Skeletal muscle tissue (tissue), 4 donors: ENCODE results near the gene DGKZ. TPM values are rescaled to one million over a fixed set of nuclear protein-coding genes. Genes with fewer than 3 reads are reported as not detected.
A peak's percentile ranks its signal among the peaks of the same experiment; 100 is the strongest.
"Not testable (repeated sequence)": the region's sequence is repeated elsewhere in the genome, so short reads cannot be mapped to it uniquely, and the experiment has no call there.

Experiments used
- H3K27ac ChIP-seq: one replicate; pipeline ENCODE4 v1.7.0; 2013; ENCODE audit warnings: mild to moderate bottlenecking, low read depth, low read length, inconsistent platforms
- H3K27me3 ChIP-seq, 3 donors: one replicate each; pipeline ENCODE4 v1.7.0; 2013; ENCODE audit warnings: low read length in 3 of 3; ENCODE audit not compliant: control insufficient read depth in 3 of 3, insufficient read depth in 3 of 3
- H3K36me3 ChIP-seq, 3 donors: one replicate each; pipeline ENCODE4 v1.7.0; 2013; ENCODE audit warnings: low read length in 3 of 3; ENCODE audit not compliant: control insufficient read depth in 3 of 3, insufficient read depth in 3 of 3
- H3K4me1 ChIP-seq, 3 donors: one replicate each; pipeline ENCODE4 v1.7.0; 2013; ENCODE audit warnings: low read length in 3 of 3, mild to moderate bottlenecking in 3 of 3; ENCODE audit not compliant: control insufficient read depth in 3 of 3, insufficient read depth in 3 of 3
- H3K4me3 ChIP-seq, 3 donors: one replicate each; pipeline ENCODE4 v1.7.0; 2013; ENCODE audit warnings: low read length in 3 of 3
- H3K9ac ChIP-seq, 3 donors: one replicate each; pipeline ENCODE4 v1.7.0; 2013; ENCODE audit warnings: low read length in 3 of 3, mild to moderate bottlenecking in 3 of 3, moderate library complexity in 2 of 3, low read depth in 1 of 3
- H3K9me3 ChIP-seq, 3 donors: one replicate each; pipeline ENCODE4 v1.7.0; 2013; ENCODE audit warnings: low read length in 3 of 3; ENCODE audit not compliant: control insufficient read depth in 3 of 3
- total RNA-seq: library from RNA; depleted of rRNA; stranded (reverse); fragments of >200 nt; gene quantifications from one replicate; pipeline ENCODE4 v1.2.3, GENCODE V29; 2014
- donor health status: Osteomylitis.

DGKZ gene
- total RNA-seq, 1 donor from 2014 or later, result 22.4 TPM

DNA sequence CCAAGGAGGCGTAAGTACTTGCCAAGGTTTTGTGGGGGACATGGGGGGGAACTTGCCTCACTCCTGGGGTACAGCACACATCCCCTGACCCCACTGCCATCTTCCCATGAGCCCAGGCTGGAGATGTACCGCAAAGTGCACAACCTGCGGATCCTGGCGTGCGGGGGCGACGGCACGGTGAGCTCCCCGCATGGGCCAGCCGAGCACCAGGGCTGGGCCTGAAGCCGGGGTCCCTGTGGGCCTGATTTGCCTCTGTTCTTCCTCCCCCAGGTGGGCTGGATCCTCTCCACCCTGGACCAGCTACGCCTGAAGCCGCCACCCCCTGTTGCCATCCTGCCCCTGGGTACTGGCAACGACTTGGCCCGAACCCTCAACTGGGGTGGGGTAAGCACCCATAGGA, 25.2 kb downstream of the DGKZ start:
- not testable (repeated sequence) for H3K27ac ChIP-seq, H3K27me3 ChIP-seq, H3K4me1 ChIP-seq, H3K9ac ChIP-seq, H3K9me3 ChIP-seq, H3K4me3 ChIP-seq
- peaks cover 79 to 86% (median 85%) of the 10 kb centered on the region in 3 donors for H3K36me3 ChIP-seq

DNA sequence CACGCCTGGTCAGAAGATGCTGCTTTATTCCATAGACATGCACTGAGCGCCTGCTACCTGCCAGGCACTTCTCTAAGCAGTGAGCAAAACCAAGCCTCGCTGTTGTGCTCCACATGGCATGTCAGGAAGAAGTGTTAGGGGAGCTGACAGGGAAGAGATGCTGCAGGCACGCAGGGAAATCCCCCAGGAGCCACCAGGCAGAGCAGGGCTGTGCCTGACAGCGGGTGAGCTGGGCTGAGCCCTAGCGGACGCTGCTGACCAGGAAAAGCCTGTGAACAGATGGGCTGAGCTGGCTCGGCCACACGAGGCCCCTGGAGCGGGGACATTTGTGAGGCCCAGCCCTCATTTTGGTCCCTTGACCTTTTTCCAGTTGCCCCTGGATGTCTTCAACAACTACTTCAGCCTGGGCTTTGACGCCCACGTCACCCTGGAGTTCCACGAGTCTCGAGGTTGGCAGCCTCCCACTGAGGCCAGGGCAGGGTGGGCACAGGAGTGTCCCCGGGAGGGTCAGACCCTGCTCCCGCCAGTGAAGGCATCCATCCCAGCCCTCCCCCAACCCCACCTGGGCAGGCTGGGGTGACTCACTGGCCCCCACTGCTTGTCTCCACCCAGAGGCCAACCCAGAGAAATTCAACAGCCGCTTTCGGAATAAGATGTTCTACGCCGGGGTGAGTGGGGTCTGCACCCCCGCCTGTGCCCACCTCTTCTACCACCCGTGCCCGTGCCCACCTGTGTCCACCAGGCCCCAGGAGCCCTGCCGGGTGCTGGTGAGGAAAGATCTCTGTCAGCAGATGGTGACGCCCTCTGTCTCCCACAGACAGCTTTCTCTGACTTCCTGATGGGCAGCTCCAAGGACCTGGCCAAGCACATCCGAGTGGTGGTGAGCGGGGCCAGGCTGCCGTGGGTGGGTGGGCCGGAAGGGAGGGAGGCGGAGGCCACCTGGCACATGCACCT, 26.8 kb downstream of the DGKZ start:
- peaks cover 73 to 85% (median 79%) of the 10 kb centered on the region in 3 donors for H3K36me3 ChIP-seq
- no peak overlapping the region for H3K4me3 ChIP-seq
- H3K9me3 ChIP-seq, result no peaks in the 10 kb centered on the region
- H3K27ac ChIP-seq, result no peak overlapping the region
- H3K4me1 ChIP-seq, result peaks cover 0 to 5% (median 2%) of the 10 kb centered on the region in 3 donors
- H3K9ac ChIP-seq, result no peak overlapping the region
- H3K27me3 ChIP-seq, result no peaks in the 10 kb centered on the region

DNA sequence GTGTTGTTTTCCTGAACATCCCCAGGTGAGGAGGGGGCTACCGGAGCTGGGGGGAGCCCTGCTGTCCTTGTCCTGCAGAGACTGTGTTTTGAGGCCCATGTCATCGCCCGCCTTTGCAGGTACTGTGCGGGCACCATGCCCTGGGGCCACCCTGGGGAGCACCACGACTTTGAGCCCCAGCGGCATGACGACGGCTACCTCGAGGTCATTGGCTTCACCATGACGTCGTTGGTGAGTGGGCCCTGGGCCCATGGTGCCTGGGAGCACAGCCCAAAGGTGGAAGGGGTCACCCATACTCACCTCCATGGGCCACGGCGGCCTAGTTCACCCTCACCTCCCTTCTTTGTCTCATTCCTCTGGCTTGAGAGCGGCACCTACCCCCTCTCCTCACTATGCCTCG, 27.6 kb downstream of the DGKZ start:
- Histone ChIP-seq H3K9ac (no peak overlapping the region), H3K9me3 (no peaks in the 10 kb centered on the region), H3K27ac (no peak overlapping the region), H3K4me3 (no peak overlapping the region), H3K27me3 (no peaks in the 10 kb centered on the region), H3K36me3 (peaks cover 66 to 77% (median 73%) of the 10 kb centered on the region in 3 donors), H3K4me1 (peaks cover 0 to 9% (median 2%) of the 10 kb centered on the region in 3 donors)

DNA sequence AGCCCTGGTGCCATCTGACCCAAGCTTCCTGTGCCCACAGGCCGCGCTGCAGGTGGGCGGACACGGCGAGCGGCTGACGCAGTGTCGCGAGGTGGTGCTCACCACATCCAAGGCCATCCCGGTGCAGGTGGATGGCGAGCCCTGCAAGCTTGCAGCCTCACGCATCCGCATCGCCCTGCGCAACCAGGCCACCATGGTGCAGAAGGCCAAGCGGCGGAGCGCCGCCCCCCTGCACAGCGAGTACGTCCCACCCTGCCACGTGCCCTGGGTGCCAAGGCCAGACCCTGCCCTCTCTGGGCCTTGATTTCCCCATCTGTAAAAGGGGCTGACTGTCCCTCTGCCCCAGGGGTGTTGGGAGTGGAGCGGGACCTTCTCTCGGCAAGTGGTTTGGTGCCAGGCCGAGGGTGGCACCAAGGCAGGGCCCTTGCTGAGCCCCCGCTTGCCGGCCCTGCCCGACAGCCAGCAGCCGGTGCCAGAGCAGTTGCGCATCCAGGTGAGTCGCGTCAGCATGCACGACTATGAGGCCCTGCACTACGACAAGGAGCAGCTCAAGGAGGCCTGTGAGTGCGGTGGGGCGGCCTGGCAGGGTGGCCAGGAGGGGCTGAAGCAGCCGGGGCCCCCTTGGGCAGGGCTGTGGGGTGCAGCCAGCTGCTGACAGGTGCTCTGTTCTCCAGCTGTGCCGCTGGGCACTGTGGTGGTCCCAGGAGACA, 28.3 kb downstream of the DGKZ start:
- H3K9ac ChIP-seq, result no peak overlapping the region
- peaks cover 58 to 70% (median 66%) of the 10 kb centered on the region in 3 donors for H3K36me3 ChIP-seq
- H3K4me1 ChIP-seq, result peaks cover 0 to 9% (median 2%) of the 10 kb centered on the region in 3 donors
- no peaks in the 10 kb centered on the region for H3K27me3 ChIP-seq
- no peaks in the 10 kb centered on the region for H3K9me3 ChIP-seq
- H3K27ac ChIP-seq, result no peak overlapping the region
- H3K4me3 ChIP-seq, result no peak overlapping the region

DNA sequence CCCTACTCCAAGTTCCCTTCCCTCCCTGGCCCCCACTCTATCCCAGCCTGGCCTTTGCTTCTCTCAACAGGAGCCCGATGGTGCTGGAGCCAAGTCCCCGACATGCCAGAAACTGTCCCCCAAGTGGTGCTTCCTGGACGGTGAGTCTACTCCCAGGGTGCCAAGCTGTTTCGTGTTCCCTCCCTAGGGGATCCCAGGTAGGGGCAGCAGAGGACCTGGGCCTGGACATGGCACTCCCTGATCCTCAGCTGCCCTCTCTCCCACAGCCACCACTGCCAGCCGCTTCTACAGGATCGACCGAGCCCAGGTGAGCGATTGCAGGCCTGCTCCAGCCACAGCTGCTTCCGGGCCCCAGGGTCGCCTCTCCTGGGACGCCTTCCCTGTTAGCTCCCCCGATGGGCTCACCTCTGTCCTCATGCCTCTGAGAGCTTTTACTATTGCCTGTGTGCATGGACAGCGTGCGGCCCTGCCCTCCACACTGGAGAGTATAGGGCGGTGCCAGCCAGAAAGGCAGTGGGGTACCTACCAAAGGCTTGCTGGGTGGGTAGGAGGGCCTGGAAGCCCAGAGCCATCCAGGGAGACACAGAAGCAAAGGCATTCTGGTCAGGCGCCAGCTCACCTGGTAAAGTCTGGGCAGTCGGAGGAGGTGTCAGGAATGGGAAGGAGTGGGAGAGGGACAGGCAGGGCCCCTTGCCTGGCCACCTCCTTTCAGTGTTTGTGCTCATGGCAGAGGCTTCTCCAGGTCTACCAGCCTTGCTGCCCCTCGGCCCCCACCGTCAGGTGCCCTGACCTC, 29.2 kb downstream of the DGKZ start:
- Histone ChIP-seq H3K27ac (no peak overlapping the region), H3K9me3 (no peaks in the 10 kb centered on the region), H3K27me3 (peaks cover 0 to 4% (median 0%) of the 10 kb centered on the region in 3 donors), H3K9ac (no peak overlapping the region), H3K4me1 (peaks cover 4 to 9% (median 6%) of the 10 kb centered on the region in 3 donors), H3K4me3 (no peak overlapping the region), H3K36me3 (peaks cover 53 to 64% (median 60%) of the 10 kb centered on the region in 3 donors)

DNA sequence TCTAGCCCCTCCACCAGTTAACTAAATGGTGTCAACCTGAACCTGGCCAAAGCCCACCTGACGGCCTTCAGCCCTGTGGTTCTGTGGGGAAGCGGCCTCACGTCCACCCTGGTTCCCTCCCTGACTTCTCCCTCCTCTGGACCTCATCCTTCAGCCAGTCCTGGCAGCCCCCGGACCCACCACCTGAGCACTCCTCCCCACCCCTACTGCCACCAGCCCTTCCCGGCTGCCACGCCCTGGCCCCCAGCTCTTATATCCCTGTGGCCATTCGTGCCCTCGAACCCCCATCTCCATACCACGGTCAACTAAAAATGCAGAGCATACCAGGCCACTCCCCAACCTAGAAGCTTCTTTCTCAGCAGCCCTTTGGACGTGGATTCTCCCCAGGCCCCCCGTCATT, 30.0 kb downstream of the DGKZ start:
- H3K4me3 ChIP-seq, result no peak overlapping the region
- H3K4me1 ChIP-seq, result peaks cover 10 to 14% (median 12%) of the 10 kb centered on the region in 3 donors
- no peak overlapping the region for H3K9ac ChIP-seq
- H3K9me3 ChIP-seq, result no peaks in the 10 kb centered on the region
- peaks cover 2 to 10% (median 6%) of the 10 kb centered on the region in 3 donors for H3K27me3 ChIP-seq
- H3K36me3 ChIP-seq, result peaks cover 45 to 55% (median 52%) of the 10 kb centered on the region in 3 donors
- no peak overlapping the region for H3K27ac ChIP-seq

DNA sequence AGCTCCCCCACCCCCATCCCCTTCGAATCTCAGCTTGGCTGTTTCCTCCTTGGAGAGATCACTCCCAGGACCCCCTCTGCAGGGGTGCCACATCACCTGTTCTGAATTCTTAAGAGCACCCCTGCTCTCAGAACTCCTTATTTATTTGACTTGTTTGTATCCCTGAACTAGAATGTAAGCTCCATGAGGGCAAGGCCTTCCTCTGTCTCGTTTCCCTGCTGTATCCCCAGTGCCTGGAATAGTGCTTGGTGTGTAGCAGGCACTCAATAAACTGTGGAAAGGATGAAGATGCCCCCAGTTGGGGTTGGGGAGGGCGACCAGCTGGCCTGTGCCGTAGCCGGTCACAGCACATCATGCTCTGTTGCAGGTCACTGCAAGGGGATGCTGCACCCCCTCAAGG, 30.6 kb downstream of the DGKZ start:
- Histone ChIP-seq H3K4me3 (no peak overlapping the region), H3K36me3 (peaks cover 41 to 50% (median 48%) of the 10 kb centered on the region in 3 donors), H3K4me1 (peaks cover 14 to 20% (median 15%) of the 10 kb centered on the region in 3 donors), H3K9ac (no peak overlapping the region), H3K9me3 (no peaks in the 10 kb centered on the region), H3K27me3 (peaks cover 6 to 15% (median 11%) of the 10 kb centered on the region in 3 donors), H3K27ac (no peak overlapping the region)

DNA sequence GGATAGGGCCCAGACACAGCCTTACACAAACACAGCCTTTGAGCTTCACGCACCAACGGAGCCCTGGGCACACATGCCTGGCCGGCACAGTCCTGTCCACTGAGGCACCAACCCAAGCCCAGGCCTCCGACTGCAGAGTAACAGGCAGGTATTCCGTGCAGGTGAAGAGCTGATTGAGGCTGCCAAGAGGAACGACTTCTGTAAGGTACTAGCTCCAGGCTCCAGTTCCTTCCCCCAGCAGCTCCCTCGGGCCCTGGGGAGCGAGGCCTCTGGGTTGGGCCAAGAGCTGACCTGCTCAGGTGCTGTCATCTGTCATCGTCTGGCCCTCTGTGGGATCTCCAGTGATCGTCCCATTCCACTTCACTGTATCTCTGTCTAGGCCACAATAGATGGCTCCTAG, 31.0 kb downstream of the DGKZ start:
- Histone ChIP-seq H3K4me3 (no peak overlapping the region), H3K9me3 (no peaks in the 10 kb centered on the region), H3K36me3 (peaks cover 41 to 48% (median 47%) of the 10 kb centered on the region in 3 donors), H3K27me3 (peaks cover 6 to 17% (median 16%) of the 10 kb centered on the region in 3 donors), H3K4me1 (peaks cover 14 to 23% (median 15%) of the 10 kb centered on the region in 3 donors), H3K9ac (peak overlapping the region in 1 of 3 donors; percentile 8), H3K27ac (no peak overlapping the region)

DNA sequence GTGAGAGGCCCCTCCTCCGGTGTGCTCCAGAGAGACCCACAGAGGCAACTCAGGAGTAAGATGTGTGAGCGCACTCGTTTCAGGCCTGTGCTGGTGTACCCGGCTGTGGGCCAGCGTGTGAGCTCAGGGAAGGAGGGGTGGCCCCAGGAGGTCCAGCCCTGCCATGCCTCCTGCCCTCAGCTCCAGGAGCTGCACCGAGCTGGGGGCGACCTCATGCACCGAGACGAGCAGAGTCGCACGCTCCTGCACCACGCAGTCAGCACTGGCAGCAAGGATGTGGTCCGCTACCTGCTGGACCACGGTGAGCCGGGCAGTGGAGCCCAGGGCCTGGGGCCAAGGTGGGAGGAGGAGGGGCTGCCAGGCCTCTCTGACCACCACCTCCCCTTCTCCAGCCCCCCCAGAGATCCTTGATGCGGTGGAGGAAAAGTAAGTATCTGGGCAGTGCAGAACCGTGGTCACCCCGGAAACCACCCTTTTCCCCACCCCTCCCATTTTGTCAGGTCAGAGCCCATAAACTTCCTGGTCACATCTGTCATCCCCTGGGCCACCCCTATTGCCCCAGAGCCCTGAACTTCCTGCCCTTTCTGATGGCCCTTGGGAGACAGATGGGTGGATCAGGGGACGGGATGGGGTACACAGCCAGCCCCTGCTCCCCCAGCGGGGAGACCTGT, 31.7 kb downstream of the DGKZ start:
- no peak overlapping the region for H3K27ac ChIP-seq
- peaks cover 36 to 43% (median 42%) of the 10 kb centered on the region in 3 donors for H3K36me3 ChIP-seq
- no peak overlapping the region for H3K9ac ChIP-seq

More for the DNA sequence above, 31.7 kb downstream of the DGKZ start:
- H3K4me3 ChIP-seq, result no peak overlapping the region
- H3K9me3 ChIP-seq, result no peaks in the 10 kb centered on the region
- H3K27me3 ChIP-seq, result peaks cover 6 to 19% (median 18%) of the 10 kb centered on the region in 3 donors
- H3K4me1 ChIP-seq, result peaks cover 14 to 23% (median 15%) of the 10 kb centered on the region in 3 donors
